Esophagus squamous epithelium (tissue), 5 donors: Measurements from ENCODE around the gene NT5DC2. TPM values are rescaled to one million over a fixed set of nuclear protein-coding genes. Genes with fewer than 3 reads are reported as not detected.
A peak's percentile ranks its signal among the peaks of the same experiment; 100 is the strongest.

Source experiments
- DNase-seq: peaks from one replicate; lab custom pipeline; 2025; lab: John Stamatoyannopoulos, UW
- H3K27ac ChIP-seq, 4 donors: fragments of 200-600 bp; sonication (generic); one replicate each; pipeline ENCODE4 v1.5.1; 2016 to 2019; ENCODE audit warnings: mild to moderate bottlenecking in 1 of 4
- H3K27me3 ChIP-seq, 4 donors: fragments of 200-600 bp; sonication (generic); 1 replicate in 3 of 4; 2 replicates in 1 of 4; pipeline versions ENCODE4 v1.5.1 to v1.6.0; 2017 to 2021; ENCODE audit warnings: antibody characterized with exemption in 1 of 4
- H3K36me3 ChIP-seq, 3 donors: fragments of 200-600 bp; sonication (generic); one replicate each; pipeline ENCODE4 v1.5.1; 2016 to 2019
- H3K4me1 ChIP-seq, 3 donors: fragments of 200-600 bp; sonication (generic); one replicate each; pipeline ENCODE4 v1.5.1; 2017 to 2019
- H3K4me3 ChIP-seq, 4 donors: fragments of 200-600 bp; sonication (generic); 1 replicate in 3 of 4; 2 replicates in 1 of 4; pipeline ENCODE4 v1.5.1; 2016 to 2019; ENCODE audit warnings: mild to moderate bottlenecking in 2 of 4, moderate library complexity in 1 of 4
- H3K9me3 ChIP-seq, 3 donors: fragments of 200-600 bp; sonication (generic); one replicate each; pipeline ENCODE4 v1.5.1; 2016 to 2019
- POLR2A ChIP-seq, 4 donors: fragments of 450-650 bp; IDR thresholded peaks; one replicate each; pipeline ENCODE4 v1.6.1; 2017; ENCODE audit warnings: antibody characterized with exemption in 4 of 4, mild to moderate bottlenecking in 4 of 4, moderate library complexity in 3 of 4
- WGBS, 2 donors: methylation state at CpG; one replicate each; pipeline ENCODE4 v1.1.5; 2018; 5-methylcytosine and 5-hydroxymethylcytosine counted together
- intact Hi-C: fragments of 100-400 bp; cut with DNase I; formaldehyde crosslinking; loops from one replicate; pipeline ENCODE4 v1.15.0; 2022
- total RNA-seq, 4 donors: library from RNA; depleted of rRNA; stranded (reverse); fragments of >200 nt; gene quantifications; one replicate each; pipeline ENCODE4 v1.1.0, GENCODE V29; 2016
- TF ChIP-seq, protein P1 (sequence below), 6 experiments: fragments of 450-650 bp in 4 of 6; fragments of 200-600 bp in 2 of 6; sonication (generic) in 2 of 6; IDR thresholded peaks; one replicate each; pipeline ENCODE4 v1.5.1; 2016 to 2019; ENCODE audit warnings: antibody characterized with exemption in 6 of 6, mild to moderate bottlenecking in 4 of 6, moderate library complexity in 4 of 6
- donor health status: DM: yes; HTN: yes; CAD: no.

NT5DC2 gene
- total RNA-seq, 4 donors from 2014 or later, result 58.9 to 79.5 (median 70.2) TPM

DNA sequence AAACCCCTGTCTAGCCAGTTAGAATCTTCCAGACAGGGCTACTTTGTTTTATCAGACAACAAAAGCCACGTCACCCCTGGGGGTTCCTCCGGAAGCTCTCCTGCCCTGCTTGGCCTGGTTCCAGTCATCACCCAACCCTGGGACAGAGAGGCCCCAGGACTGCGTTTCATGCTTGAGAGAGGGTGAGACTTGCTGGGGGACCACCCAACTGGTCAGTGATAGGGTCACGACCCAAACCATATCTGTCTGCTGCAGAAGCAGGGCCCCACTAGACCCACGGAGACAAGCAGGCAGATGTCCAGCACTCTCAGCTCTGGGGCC is 1.2 kb downstream of the NT5DC2 start:
- H3K36me3 ChIP-seq, result peaks cover 0 to 18% (median 6%) of the 10 kb centered on the region in 3 donors
- H3K27ac ChIP-seq, result peak overlapping the region; percentile 72 to 95 (median 88)
- intact Hi-C loops, result loop anchor here (5.0 to 10.0 kb wide), 2 partner anchors 50 to 152 kb away; partner anchors contain the start of genes GNL3 and PBRM1
- H3K27me3 ChIP-seq, result no peaks in the 10 kb centered on the region
- peaks cover 55 to 91% (median 57%) of the 10 kb centered on the region in 3 donors for H3K4me1 ChIP-seq
- DNase-seq, result no peak
- H3K4me3 ChIP-seq, result peak overlapping the region; percentile 70 to 88 (median 76)
- H3K9me3 ChIP-seq, result no peaks in the 10 kb centered on the region
- TF ChIP-seq, protein P1, sequence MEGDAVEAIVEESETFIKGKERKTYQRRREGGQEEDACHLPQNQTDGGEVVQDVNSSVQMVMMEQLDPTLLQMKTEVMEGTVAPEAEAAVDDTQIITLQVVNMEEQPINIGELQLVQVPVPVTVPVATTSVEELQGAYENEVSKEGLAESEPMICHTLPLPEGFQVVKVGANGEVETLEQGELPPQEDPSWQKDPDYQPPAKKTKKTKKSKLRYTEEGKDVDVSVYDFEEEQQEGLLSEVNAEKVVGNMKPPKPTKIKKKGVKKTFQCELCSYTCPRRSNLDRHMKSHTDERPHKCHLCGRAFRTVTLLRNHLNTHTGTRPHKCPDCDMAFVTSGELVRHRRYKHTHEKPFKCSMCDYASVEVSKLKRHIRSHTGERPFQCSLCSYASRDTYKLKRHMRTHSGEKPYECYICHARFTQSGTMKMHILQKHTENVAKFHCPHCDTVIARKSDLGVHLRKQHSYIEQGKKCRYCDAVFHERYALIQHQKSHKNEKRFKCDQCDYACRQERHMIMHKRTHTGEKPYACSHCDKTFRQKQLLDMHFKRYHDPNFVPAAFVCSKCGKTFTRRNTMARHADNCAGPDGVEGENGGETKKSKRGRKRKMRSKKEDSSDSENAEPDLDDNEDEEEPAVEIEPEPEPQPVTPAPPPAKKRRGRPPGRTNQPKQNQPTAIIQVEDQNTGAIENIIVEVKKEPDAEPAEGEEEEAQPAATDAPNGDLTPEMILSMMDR (IDR thresholded peaks at IDR 0.05), result no peak
- TF ChIP-seq POLR2A (IDR thresholded peaks at IDR 0.05), result no peak
- WGBS, 2 donors, result 23% methylated on average over 2 of the region's 5 CpGs; no CpG with 5 or more reads in 1 of the 2 donors

DNA sequence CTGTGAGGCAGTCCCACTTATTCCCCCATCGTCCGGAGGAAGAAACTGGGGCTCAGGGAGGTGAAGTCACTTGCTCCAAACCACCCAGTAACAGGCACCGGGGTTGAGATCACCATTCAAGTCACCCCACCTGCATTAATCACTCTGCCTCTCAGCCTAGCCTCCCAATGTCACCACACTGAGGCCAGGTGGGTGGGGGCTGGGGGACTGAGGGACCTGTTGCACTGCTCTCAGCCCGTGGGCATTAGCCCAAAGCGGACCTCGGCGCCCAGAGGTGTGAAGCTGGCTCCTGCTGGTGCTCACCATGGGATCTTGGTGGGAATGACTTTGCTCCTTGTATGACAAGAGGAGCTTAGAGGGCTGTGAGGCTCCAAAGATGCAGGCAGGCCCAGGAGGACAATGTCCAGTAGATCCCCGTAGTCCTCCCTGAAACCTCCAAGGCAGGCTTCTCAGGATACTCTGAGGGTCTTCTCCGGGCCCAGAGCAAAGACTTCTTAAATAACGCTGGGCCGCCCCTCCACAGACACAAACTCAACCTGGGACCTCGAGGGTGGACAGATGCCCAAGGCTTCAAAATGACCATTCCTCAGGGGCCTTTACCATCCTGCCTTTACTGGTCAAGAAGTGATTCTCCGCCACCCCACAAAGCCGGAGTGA is 1.7 kb downstream of the NT5DC2 start:
- DNase-seq, result no peak
- peak overlapping the region; percentile 23 to 95 (median 88) for H3K27ac ChIP-seq
- intact Hi-C loops, result loop anchor here (5.0 to 10.0 kb wide), 2 partner anchors 50 to 153 kb away; partner anchors contain the start of genes GNL3 and PBRM1
- H3K4me1 ChIP-seq, result peaks cover 51 to 91% (median 55%) of the 10 kb centered on the region in 3 donors
- peaks cover 0 to 23% (median 11%) of the 10 kb centered on the region in 3 donors for H3K36me3 ChIP-seq
- 66 to 81% methylated on average over 7 to 9 of the region's 14 CpGs for WGBS, 2 donors
- no peaks in the 10 kb centered on the region for H3K27me3 ChIP-seq
- peak overlapping the region; percentile 70 to 88 (median 76) for H3K4me3 ChIP-seq
- H3K9me3 ChIP-seq, result no peaks in the 10 kb centered on the region
- no peak for TF ChIP-seq POLR2A (IDR thresholded peaks at IDR 0.05)
- TF ChIP-seq, protein P1 (IDR thresholded peaks at IDR 0.05), result no peak

DNA sequence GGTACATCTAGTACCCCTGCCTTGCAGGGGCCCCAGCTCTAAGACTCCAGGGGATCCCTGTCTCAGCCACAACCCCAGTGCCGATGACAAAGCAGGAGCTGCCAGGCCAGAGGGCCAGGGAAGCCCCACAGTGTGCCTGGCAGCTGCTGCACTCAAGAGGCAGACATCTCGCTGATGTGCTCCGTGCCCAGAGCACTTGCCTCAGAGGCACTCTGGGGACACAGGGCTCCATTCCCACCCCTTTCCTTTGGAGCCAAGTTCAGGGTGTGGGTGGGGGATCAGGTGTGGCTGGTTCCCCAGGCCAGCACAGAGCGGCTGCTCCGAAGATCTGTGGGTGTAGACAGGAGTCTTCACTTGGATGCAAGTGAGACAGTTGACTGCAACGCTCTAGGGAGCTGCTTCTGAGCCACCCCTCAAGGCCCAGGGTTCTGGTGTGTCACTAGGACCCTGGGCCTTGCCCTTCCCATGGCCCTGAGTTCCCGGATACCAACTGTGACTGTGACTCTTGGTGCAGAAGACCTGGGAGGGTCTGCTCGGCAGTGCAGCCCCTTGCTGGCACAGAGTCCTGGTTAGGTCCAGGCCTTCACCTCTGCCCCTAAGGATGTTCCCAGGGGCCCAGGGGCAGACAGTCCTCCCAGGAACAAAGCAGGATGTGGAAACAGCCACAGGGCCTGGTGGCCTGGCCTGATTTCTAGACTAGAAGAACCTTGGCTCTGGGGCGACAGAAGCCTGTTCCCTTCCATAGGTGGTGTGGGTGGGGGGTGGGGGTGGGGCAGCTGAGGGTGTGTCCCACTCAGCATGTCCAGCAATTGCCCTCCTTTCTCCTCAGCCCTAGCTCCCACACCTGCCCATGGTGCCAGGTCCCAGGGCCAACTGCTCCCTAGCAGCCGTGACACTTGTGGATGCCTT is 2.5 kb downstream of the NT5DC2 start:
- Histone ChIP-seq H3K27ac (peak overlapping the region; percentile 23 to 95 (median 88)), H3K4me1 (peaks cover 55 to 96% (median 59%) of the 10 kb centered on the region in 3 donors), H3K9me3 (no peaks in the 10 kb centered on the region), H3K27me3 (no peaks in the 10 kb centered on the region), H3K36me3 (peaks cover 0 to 27% (median 11%) of the 10 kb centered on the region in 3 donors), H3K4me3 (no peak overlapping the region)
- no peak for DNase-seq
- TF ChIP-seq, protein P1 (IDR thresholded peaks at IDR 0.05), result no peak
- TF ChIP-seq POLR2A (IDR thresholded peaks at IDR 0.05), result no peak
- intact Hi-C loops, result loop anchor here (5.0 to 10.0 kb wide), 2 partner anchors 49 to 154 kb away; partner anchors contain the start of genes GNL3 and PBRM1
- 59 to 61% methylated on average over 2 to 3 of the region's 10 CpGs for WGBS, 2 donors

DNA sequence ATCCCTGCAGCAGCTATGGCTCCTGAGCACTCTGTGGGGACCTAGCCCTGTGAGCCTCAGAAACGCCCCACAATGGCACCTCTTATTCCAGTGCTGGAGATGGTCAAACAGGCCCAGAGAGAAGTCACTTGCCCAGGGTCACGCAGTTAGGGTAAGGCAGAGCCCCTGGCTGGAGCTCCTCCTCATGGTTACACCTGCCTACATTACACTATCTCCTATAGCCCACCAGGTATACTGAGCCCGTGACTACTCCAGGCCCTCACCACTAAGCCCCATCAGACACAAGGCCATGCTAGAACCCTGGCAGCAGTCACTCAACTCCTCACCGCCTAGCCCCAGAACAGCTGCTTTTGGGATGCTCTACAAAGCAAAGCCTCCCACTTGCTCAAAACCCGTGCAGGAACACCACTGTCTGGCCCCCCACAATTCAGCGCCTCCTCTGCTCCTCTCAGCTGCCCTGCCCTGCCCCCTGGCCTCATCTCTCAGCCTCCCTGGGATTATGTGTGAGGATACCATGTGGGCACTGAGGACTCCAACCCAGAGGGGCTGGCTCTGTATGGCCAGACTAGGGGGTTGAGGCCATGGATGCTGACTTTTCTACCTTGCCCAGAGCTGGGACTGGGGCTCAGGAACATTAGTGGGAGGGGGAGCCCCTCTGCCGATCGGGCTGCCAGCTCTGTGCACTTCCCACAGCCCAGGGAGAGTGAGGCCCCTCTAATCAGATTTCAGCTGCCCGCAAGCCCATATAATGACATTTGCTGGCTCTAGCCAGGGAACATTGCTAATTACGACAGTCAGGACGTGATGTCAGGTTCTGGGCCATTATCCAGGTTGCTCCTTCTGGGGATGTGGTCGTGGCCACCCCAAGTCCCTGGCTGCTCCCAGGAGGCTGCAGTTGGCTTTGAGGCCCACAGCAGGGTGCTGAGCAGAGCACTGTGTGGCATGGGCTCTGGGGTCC is 4.0 kb downstream of the NT5DC2 start:
- H3K4me1 ChIP-seq, result peaks cover 55 to 96% (median 59%) of the 10 kb centered on the region in 3 donors
- peak overlapping the region; percentile 23 to 95 (median 72) for H3K27ac ChIP-seq
- H3K36me3 ChIP-seq, result peaks cover 0 to 28% (median 11%) of the 10 kb centered on the region in 3 donors
- no peak overlapping the region for H3K4me3 ChIP-seq
- TF ChIP-seq, protein P1 (IDR thresholded peaks at IDR 0.05), result no peak
- no peak for TF ChIP-seq POLR2A (IDR thresholded peaks at IDR 0.05)
- intact Hi-C loops, result loop anchor here (5.0 to 10.0 kb wide), 2 partner anchors 47 to 155 kb away; partner anchors contain the start of genes GNL3 and PBRM1
- 73 to 78% methylated on average over 9 to 12 of the region's 12 CpGs for WGBS, 2 donors
- H3K9me3 ChIP-seq, result no peaks in the 10 kb centered on the region
- DNase-seq, result no peak
- H3K27me3 ChIP-seq, result no peaks in the 10 kb centered on the region
